IgD-negative memory B cell (primary cell): ENCODE results near the gene IMPA2. TPM values are rescaled to one million over a fixed set of nuclear protein-coding genes. Genes with fewer than 3 reads are reported as not detected.
"Not testable (repeated sequence)": the region's sequence is repeated elsewhere in the genome, so short reads cannot be mapped to it uniquely, and the experiment has no call there.

Source experiments
- H3K27ac Mint-ChIP-seq, 3 donors: one replicate each; pipeline ENCODE4 v1.8.0; 2020 to 2022; ENCODE audit warnings: mild to moderate bottlenecking in 3 of 3, mixed read lengths in 3 of 3, moderate library complexity in 1 of 3
- H3K27me3 Mint-ChIP-seq: one replicate; pipeline ENCODE4 v1.8.0; 2021; ENCODE audit warnings: mixed read lengths
- H3K36me3 Mint-ChIP-seq: one replicate; pipeline ENCODE4 v1.8.0; 2020; ENCODE audit warnings: mild to moderate bottlenecking, mixed read lengths
- H3K4me1 Mint-ChIP-seq, 3 donors: one replicate each; pipeline ENCODE4 v1.8.0; 2020 to 2022; ENCODE audit warnings: mixed read lengths in 3 of 3, mild to moderate bottlenecking in 1 of 3
- H3K4me3 Mint-ChIP-seq, 4 donors: one replicate each; pipeline ENCODE4 v1.8.0; 2020 to 2022; ENCODE audit warnings: mild to moderate bottlenecking in 4 of 4, mixed read lengths in 4 of 4, moderate library complexity in 3 of 4
- H3K9me3 Mint-ChIP-seq, 3 donors: one replicate each; pipeline ENCODE4 v1.8.0; 2020 to 2021; ENCODE audit warnings: mixed read lengths in 3 of 3, mild to moderate bottlenecking in 1 of 3
- polyA plus RNA-seq: library from polyadenylated mRNA; unstranded; fragments of 300-500 nt; fragmentation: Illumina TruSeq; gene quantifications from one replicate; pipeline ENCODE4 v1.2.3, GENCODE V29; 2021

The IMPA2 gene
- polyA plus RNA-seq, 1 donor from 2014 or later = 11.9 TPM

- Mint-ChIP-seq H3K36me3 (peaks cover 6% of the 10 kb centered on the region), H3K4me3 (no peak overlapping the region), H3K9me3 (no peaks in the 10 kb centered on the region), H3K27me3 (no peaks in the 10 kb centered on the region), H3K4me1 (peaks cover 6 to 17% (median 9%) of the 10 kb centered on the region in 3 donors), H3K27ac (no peak overlapping the region)
Observed at GRCh38 chr18:12031846-12032245, 50.5 kb downstream of the IMPA2 start.

- Mint-ChIP-seq H3K4me1 (peaks cover 6 to 15% (median 9%) of the 10 kb centered on the region in 3 donors), H3K9me3 (no peaks in the 10 kb centered on the region), H3K36me3 (peaks cover 6% of the 10 kb centered on the region), H3K27me3 (peaks cover 2% of the 10 kb centered on the region), H3K4me3 (no peak overlapping the region), H3K27ac (peak overlapping the region in 1 of 3 donors; percentile 60)
Observed at GRCh38 chr18:12032786-12033642, 51.7 kb downstream of the IMPA2 start.

- Mint-ChIP-seq H3K36me3 (peaks cover 6% of the 10 kb centered on the region), H3K9me3 (no peaks in the 10 kb centered on the region), H3K27me3 (peaks cover 6% of the 10 kb centered on the region), H3K4me1 (peaks cover 7 to 14% (median 9%) of the 10 kb centered on the region in 3 donors), H3K27ac (peak overlapping the region in 1 of 3 donors; percentile 60), H3K4me3 (no peak overlapping the region)
Observed at GRCh38 chr18:12033643-12034025, 52.3 kb downstream of the IMPA2 start.

GRCh38 chr18:12034241-12035100 lies 53.2 kb downstream of the IMPA2 start:
- peaks cover 6% of the 10 kb centered on the region for H3K36me3 Mint-ChIP-seq
- H3K4me3 Mint-ChIP-seq = peak overlapping the region in 1 of 4 donors; percentile 9
- no peaks in the 10 kb centered on the region for H3K9me3 Mint-ChIP-seq
- peaks cover 8% of the 10 kb centered on the region for H3K27me3 Mint-ChIP-seq
- H3K27ac Mint-ChIP-seq = no peak overlapping the region
- peaks cover 9 to 11% (median 9%) of the 10 kb centered on the region in 3 donors for H3K4me1 Mint-ChIP-seq

- Mint-ChIP-seq H3K4me1 (peaks cover 9 to 11% (median 9%) of the 10 kb centered on the region in 3 donors), H3K9me3 (no peaks in the 10 kb centered on the region), H3K27ac (no peak overlapping the region), H3K4me3 (no peak overlapping the region), H3K36me3 (peaks cover 5% of the 10 kb centered on the region), H3K27me3 (peaks cover 8% of the 10 kb centered on the region)
Observed at GRCh38 chr18:12035481-12035880, 54.2 kb downstream of the IMPA2 start.

GRCh38 chr18:12036201-12036751 lies 55.0 kb downstream of the IMPA2 start:
- Mint-ChIP-seq H3K27ac (no peak overlapping the region), H3K36me3 (peaks cover 3% of the 10 kb centered on the region), H3K27me3 (peaks cover 8% of the 10 kb centered on the region), H3K9me3 (no peaks in the 10 kb centered on the region), H3K4me3 (peak overlapping the region in 1 of 4 donors; percentile 46), H3K4me1 (peaks cover 9 to 11% (median 9%) of the 10 kb centered on the region in 3 donors)

GRCh38 chr18:12038082-12038638 lies 56.9 kb downstream of the IMPA2 start:
- Mint-ChIP-seq H3K36me3 (no peaks in the 10 kb centered on the region), H3K9me3 (no peaks in the 10 kb centered on the region), H3K4me3 (peak overlapping the region; percentile 49 to 84 (median 78)), H3K27ac (no peak overlapping the region), H3K4me1 (peaks cover 8 to 11% (median 9%) of the 10 kb centered on the region in 3 donors), H3K27me3 (peaks cover 12% of the 10 kb centered on the region)

GRCh38 chr18:12038639-12039539 lies 57.6 kb downstream of the IMPA2 start:
- Mint-ChIP-seq H3K9me3 (no peaks in the 10 kb centered on the region), H3K4me3 (peak overlapping the region; percentile 49 to 84 (median 78)), H3K27me3 (peaks cover 12% of the 10 kb centered on the region), H3K27ac (no peak overlapping the region), H3K36me3 (no peaks in the 10 kb centered on the region), H3K4me1 (peaks cover 5 to 11% (median 9%) of the 10 kb centered on the region in 3 donors)

GRCh38 chr18:12039540-12039930 lies 58.2 kb downstream of the IMPA2 start:
- not testable (repeated sequence) for H3K36me3 Mint-ChIP-seq, H3K4me1 Mint-ChIP-seq, H3K9me3 Mint-ChIP-seq
- Mint-ChIP-seq H3K27me3 (peaks cover 12% of the 10 kb centered on the region), H3K4me3 (peak overlapping the region in 2 of 4 donors; percentile 13 to 50), H3K27ac (peak overlapping the region in 1 of 3 donors; percentile 44)

- Mint-ChIP-seq H3K27ac (no peak overlapping the region), H3K27me3 (peaks cover 12% of the 10 kb centered on the region), H3K4me3 (no peak overlapping the region), H3K36me3 (no peaks in the 10 kb centered on the region), H3K9me3 (no peaks in the 10 kb centered on the region), H3K4me1 (peaks cover 0 to 2% (median 0%) of the 10 kb centered on the region in 3 donors)
Observed at GRCh38 chr18:12041561-12041960, 60.3 kb downstream of the IMPA2 start.

- Mint-ChIP-seq H3K27me3 (peaks cover 4% of the 10 kb centered on the region), H3K9me3 (no peaks in the 10 kb centered on the region)
Observed at GRCh38 chr18:12043811-12044210, 62.5 kb downstream of the IMPA2 start.

GRCh38 chr18:12044591-12044990 lies 63.3 kb downstream of the IMPA2 start:
- Mint-ChIP-seq H3K27me3 (peaks cover 4% of the 10 kb centered on the region), H3K9me3 (no peaks in the 10 kb centered on the region), H3K36me3 (no peaks in the 10 kb centered on the region), H3K4me1 (peaks cover 8 to 13% (median 11%) of the 10 kb centered on the region in 3 donors), H3K4me3 (no peak overlapping the region), H3K27ac (peak overlapping the region in 1 of 3 donors; percentile 19)

More at GRCh38 chr18:12043811-12044210, 62.5 kb downstream of the IMPA2 start:
- H3K36me3 Mint-ChIP-seq = no peaks in the 10 kb centered on the region
- no peak overlapping the region for H3K27ac Mint-ChIP-seq
- H3K4me1 Mint-ChIP-seq = peaks cover under 1 to 6% (median 3%) of the 10 kb centered on the region in 3 donors
- H3K4me3 Mint-ChIP-seq = no peak overlapping the region

GRCh38 chr18:12046046-12046750 lies 64.9 kb downstream of the IMPA2 start:
- H3K9me3 Mint-ChIP-seq = no peaks in the 10 kb centered on the region
- peaks cover 4% of the 10 kb centered on the region for H3K27me3 Mint-ChIP-seq
- H3K27ac Mint-ChIP-seq = no peak overlapping the region
- H3K4me1 Mint-ChIP-seq = peaks cover 22 to 23% (median 22%) of the 10 kb centered on the region in 3 donors
- H3K4me3 Mint-ChIP-seq = no peak overlapping the region
- no peaks in the 10 kb centered on the region for H3K36me3 Mint-ChIP-seq
